Left ventricle myocardium superior (tissue), 1 donor: ENCODE data around the gene ZNF669. TPM values are rescaled to one million over a fixed set of nuclear protein-coding genes. Genes with fewer than 3 reads are reported as not detected.
"Not testable (repeated sequence)": the region's sequence is repeated elsewhere in the genome, so short reads cannot be mapped to it uniquely, and the experiment has no call there.

Experiments used
- ATAC-seq: fragments of 200-7000 bp; cut with Tn5 transposase; one replicate; pipeline ENCODE4 v1.9.1; 2020; ENCODE audit warnings: mild to moderate bottlenecking, moderate library complexity
- DNase-seq: peaks from one replicate; pipeline ENCODE4 v3.0.0-alpha.2; 2020
- intact Hi-C: fragments of 100-400 bp; cut with micrococcal nuclease; formaldehyde crosslinking; loops from one replicate; pipeline ENCODE4 v1.11.0; 2022
- long read RNA-seq: library from polyadenylated mRNA; unstranded; transcript quantifications from one replicate; pipeline ENCODE4 v2.0.0, GENCODE V29; 2021
- total RNA-seq: library from RNA; stranded (reverse); fragmentation: NEBNext Ultra II Directional; extraction: Animal tissue kit (Norgen Biotek cat#: 25700); gene quantifications from one replicate; pipeline ENCODE4 v1.2.1, GENCODE V29; 2021
- donor health status: DM: no; HTN: yes; CAD: no; lungs with severe emphysema.

The ZNF669 gene
- 3.7 TPM for total RNA-seq
- long read RNA-seq, partial matches to known transcripts, result 0 of 4 reads
- long read RNA-seq, other reads (novel, unspliced or antisense), result 0 of 4 reads

- intact Hi-C loops, result no loop called here
- DNase-seq (peak; percentile 98), ATAC-seq (peak; percentile 100)
Measured at GRCh38 chr1:247103859-247104591, at the start of gene ZNF669. TSS of gene ZNF669 (minus strand) at chr1:247104356. CDS start at chr1:247104199, 157 bp downstream.

DNA sequence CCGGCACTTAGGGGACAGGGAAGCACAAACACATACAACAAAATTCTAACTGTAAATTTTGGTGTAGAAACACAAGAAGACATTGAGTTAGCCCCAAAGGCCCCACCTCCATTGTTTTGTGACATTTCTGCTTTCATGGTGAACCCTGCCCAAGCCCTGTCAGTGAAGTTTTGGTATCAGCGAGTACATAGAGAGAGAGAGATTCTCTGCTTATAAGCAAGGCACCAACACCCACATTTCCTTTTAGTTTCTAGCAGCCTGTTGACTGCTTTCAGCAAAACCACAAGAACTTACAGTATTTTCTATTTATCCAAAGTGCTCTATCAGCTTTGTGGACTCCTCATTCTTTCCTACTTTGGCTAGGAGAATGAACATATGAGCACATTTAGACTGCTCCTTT is 43.6 kb upstream of the ZNF669 start:
- no peak for ATAC-seq
- intact Hi-C loops, result no loop called here

GRCh38 chr1:247147120-247147519 is 43.0 kb upstream of the ZNF669 start:
- not testable (repeated sequence) for DNase-seq

More for the DNA sequence above, 43.6 kb upstream of the ZNF669 start:
- no peak for DNase-seq

GRCh38 chr1:247146671-247147070 is 42.5 kb upstream of the ZNF669 start:
- ATAC-seq (no peak), DNase-seq (no peak)
- intact Hi-C loops, result no loop called here

More at GRCh38 chr1:247147120-247147519, 43.0 kb upstream of the ZNF669 start:
- ATAC-seq, intact Hi-C loops: not testable (repeated sequence)

DNA sequence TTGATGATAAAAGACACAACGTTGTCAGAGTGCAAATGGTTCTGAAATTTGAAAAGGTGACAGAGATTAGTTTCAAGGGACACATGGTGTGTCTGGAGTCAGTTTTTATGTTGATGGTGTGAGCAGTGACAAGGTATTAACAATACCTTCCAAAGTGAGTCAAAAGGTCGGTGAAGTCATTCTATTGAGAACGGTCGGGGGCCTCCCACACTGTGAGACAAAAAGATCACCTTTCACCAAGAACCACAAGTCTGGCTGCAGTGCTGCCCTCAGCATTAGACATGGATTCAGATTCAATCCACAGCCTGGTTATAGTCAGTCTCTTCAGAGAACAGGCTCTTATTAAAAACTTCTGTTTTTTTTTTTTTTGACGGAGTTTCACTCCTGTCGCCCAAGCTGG is 41.1 kb upstream of the ZNF669 start:
- DNase-seq, result no peak
- no peak for ATAC-seq
- intact Hi-C loops, result no loop called here

GRCh38 chr1:247139557-247139956 is 35.4 kb upstream of the ZNF669 start:
- intact Hi-C loops, DNase-seq, ATAC-seq: not testable (repeated sequence)

DNA sequence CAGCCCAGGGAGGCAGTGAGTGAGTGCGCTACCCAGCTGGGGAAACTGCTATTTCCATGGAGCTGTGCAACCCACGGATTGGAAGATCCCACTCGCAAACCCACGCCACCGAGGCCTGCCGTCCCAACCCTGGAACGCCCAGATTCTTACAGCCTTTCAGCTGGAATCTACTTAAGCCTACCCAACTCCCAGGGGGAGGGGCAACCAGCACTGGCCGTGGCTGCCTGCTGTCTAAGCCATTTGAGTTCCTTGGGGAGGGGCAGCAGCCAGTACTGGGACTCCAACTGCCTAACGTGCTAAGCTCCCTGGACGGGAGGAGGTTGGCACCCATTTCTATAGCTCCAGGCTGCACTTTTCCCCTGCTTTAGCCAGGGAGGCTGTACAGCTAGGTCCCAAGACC is 27.1 kb upstream of the ZNF669 start:
- ATAC-seq (no peak), DNase-seq (no peak)
- intact Hi-C loops, result no loop called here

GRCh38 chr1:247127519-247128282 is 23.5 kb upstream of the ZNF669 start:
- DNase-seq, ATAC-seq, intact Hi-C loops: not testable (repeated sequence)

GRCh38 chr1:247126601-247127000 is 22.4 kb upstream of the ZNF669 start:
- peak; percentile 88 for ATAC-seq
- DNase-seq, intact Hi-C loops: not testable (repeated sequence)

DNA sequence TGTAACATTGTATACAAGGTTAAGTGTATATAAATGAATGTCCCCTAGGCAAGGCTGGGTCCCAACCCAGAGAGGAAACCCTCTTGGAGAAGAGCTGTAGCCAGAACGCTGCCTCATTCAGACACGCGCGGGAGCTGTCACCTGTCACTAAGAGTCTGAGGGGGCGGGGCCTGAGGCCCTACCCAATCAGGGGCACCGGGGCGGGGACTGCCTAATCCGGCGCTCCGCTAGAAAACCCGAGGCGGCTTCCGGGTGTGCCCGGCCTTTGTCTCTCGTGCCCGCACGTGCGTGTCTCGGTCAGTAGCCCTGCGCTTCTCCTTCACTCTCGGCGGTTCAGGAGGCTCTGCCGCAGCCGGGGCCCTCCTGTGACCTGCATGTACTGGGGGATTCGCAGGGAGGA is 22.0 kb upstream of the ZNF669 start:
- intact Hi-C loops, DNase-seq: not testable (repeated sequence)
- peak; percentile 100 for ATAC-seq

DNA sequence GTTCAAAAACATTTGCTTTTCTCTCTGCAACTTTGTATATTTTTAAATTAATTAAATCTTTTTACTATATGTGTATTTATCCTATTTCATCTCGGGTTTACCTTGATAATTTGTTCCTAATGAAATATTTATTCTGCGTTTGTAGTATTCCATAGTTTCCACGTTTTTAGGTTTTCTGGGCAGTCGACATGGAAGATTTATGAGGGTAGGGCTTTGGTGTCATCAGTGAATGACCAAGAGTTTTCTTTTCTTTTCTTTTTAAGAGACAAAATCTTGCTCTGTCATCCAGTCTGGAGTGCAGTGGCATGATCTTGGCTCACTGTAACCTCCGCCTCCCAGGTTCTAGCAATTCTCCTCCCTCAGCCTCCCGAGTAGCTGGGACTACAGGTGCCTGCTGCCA is 17.2 kb upstream of the ZNF669 start:
- DNase-seq (no peak), ATAC-seq (no peak)
- intact Hi-C loops, result no loop called here

GRCh38 chr1:247120408-247120668 is 16.2 kb upstream of the ZNF669 start:
- DNase-seq, intact Hi-C loops, ATAC-seq: not testable (repeated sequence)

GRCh38 chr1:247119600-247120407 is 15.6 kb upstream of the ZNF669 start:
- ATAC-seq (no peak), DNase-seq (no peak)
- intact Hi-C loops, result no loop called here

GRCh38 chr1:247118946-247119446 is 14.8 kb upstream of the ZNF669 start:
- DNase-seq (no peak), ATAC-seq (no peak)
- intact Hi-C loops, result no loop called here

DNA sequence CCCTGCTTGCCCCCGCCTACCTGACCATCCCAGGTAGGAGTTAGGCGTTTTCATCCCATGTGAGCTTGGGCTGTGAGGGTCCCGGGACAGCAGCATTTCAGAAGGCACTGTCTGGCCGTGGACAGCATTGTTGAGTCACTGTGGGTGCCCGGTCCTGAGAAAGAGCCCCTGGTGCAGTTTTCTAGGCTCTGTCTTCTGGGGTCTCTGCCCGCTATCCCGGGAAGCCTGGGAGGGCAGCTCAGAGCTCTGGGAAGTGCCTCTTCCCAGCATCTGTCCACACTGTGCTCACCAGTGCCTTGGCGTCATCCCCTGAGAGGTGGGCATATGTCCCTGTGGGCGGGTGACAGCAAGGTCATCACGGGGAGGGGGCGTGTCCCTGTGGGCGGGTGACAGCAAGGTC is 11.4 kb upstream of the ZNF669 start:
- ATAC-seq (no peak), DNase-seq (no peak)
- intact Hi-C loops, result no loop called here

DNA sequence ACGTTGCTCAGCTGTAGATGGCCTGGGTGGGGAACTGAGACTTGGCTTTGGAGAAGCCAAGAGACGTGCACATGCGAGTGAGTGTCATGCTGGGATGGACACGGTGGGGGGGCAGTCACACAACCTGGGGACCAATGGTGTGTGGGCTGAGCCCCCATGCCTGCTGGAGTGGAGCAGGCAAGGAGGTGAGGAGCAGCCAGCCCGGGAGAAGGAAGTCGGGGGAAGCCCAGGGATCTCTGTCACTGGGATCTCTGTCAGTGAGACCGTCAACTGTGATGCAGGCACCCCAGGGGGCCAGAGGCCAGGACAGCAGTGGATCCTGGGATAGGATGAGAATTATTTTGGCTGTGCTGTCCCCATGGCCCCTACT is 11.0 kb upstream of the ZNF669 start:
- ATAC-seq (no peak), DNase-seq (no peak)
- intact Hi-C loops, result no loop called here

DNA sequence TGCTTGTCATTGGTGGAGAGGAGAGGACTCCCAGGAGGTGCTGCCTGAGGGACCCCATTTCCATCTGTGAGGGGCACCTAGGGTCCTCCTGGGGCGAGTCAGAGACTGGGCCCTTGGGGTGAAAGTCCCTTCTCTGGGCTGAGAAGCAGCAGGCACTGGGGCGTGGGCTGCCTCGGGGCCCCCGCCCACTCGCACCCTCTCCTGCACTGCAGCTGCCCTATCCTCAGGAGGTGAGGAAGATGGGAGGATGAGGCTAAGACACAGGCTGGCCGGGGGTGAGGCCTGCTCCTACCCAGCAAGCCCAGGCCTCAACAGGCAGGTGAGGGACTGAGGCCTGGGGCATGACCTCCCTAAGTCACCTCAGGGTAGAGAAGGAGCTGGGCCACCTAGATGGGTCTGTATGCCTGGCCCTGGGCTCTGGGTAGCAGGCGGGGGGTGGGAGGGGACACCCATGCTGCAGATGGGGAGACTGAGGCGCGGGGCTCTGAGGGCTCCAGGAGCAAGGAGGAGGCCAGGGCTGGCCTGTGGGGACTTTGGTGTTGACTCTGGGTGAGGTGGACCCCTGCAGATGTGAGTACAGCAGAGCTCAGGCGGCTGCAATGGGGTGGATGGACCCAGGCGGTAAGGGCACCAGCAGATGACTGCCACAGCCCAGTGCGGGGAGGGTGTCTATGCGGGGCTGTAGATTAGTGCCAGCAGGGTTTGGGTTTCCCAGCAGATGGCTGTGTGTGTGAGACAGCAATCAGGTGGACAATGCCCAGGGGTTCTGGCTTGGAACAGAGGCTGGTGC is 10.4 kb upstream of the ZNF669 start:
- intact Hi-C loops, result no loop called here
- no peak for ATAC-seq
- no peak for DNase-seq

GRCh38 chr1:247113733-247114271 is 9.6 kb upstream of the ZNF669 start:
- DNase-seq (no peak), ATAC-seq (no peak)
- intact Hi-C loops, result no loop called here

DNA sequence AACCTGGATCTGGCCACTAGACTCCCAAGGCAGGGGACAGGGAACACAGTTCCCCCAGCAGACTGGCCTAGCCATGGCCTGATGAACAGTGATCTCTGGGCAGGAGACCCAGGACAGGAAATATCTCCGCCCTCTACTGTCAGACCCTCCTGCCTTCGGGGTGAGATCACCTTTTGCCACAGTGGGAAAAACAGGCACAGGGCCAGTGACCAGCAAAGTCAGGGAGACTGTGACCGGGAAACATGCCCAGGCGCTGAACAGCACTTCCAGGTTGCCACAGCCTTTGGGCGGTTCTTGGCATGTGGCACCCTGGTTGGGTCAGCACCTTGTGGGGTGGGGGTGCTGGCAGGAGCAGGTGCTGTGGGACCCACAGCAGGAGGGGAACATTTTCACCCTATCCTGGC is 8.9 kb upstream of the ZNF669 start:
- DNase-seq (no peak), ATAC-seq (no peak)
- intact Hi-C loops, result no loop called here
